ENCODE measurements around the gene RHOC.

RHOC gene

DNA sequence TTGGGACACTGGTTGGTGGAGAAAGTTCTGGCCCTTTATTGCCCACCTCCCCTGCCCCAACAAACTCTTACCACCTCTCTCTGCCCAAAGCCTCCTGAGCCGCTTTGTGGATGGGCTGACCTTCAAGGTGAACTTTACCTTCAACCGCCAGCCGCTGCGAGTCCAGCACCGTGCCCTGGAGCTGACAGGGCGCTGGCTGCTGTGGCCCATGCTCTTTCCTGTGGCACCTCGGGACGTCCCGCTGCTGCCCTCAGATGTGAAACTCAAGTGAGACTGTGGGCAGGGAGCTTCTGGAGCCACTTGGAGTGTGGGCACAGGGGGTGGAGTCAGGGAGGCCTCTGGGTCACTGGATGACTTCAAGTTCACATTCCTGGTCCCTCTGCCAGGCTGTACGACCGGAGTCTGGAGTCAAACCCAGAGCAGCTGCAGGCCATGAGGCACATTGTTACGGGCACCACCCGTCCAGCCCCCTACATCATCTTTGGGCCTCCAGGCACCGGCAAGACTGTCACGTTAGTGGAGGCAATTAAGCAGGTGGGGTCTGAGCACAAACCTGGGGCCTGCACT lies 12.5 kb downstream of the RHOC start:
- no peak overlapping the region for H3K4me3 ChIP-seq (replicated peaks; ENCODE audit: insufficient read depth, low read length)
- TF ChIP-seq, protein P1, sequence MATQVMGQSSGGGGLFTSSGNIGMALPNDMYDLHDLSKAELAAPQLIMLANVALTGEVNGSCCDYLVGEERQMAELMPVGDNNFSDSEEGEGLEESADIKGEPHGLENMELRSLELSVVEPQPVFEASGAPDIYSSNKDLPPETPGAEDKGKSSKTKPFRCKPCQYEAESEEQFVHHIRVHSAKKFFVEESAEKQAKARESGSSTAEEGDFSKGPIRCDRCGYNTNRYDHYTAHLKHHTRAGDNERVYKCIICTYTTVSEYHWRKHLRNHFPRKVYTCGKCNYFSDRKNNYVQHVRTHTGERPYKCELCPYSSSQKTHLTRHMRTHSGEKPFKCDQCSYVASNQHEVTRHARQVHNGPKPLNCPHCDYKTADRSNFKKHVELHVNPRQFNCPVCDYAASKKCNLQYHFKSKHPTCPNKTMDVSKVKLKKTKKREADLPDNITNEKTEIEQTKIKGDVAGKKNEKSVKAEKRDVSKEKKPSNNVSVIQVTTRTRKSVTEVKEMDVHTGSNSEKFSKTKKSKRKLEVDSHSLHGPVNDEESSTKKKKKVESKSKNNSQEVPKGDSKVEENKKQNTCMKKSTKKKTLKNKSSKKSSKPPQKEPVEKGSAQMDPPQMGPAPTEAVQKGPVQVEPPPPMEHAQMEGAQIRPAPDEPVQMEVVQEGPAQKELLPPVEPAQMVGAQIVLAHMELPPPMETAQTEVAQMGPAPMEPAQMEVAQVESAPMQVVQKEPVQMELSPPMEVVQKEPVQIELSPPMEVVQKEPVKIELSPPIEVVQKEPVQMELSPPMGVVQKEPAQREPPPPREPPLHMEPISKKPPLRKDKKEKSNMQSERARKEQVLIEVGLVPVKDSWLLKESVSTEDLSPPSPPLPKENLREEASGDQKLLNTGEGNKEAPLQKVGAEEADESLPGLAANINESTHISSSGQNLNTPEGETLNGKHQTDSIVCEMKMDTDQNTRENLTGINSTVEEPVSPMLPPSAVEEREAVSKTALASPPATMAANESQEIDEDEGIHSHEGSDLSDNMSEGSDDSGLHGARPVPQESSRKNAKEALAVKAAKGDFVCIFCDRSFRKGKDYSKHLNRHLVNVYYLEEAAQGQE (IDR thresholded peaks at IDR 0.05; ENCODE audit: insufficient replicate concordance, low read depth), result no peak
- TF ChIP-seq POLR2AphosphoS5 (IDR thresholded peaks at IDR 0.05; ENCODE audit: low read depth), result no peak
- no peak for TF ChIP-seq SPI1 (IDR thresholded peaks at IDR 0.05; ENCODE audit: borderline replicate concordance, low read depth)
- no peak overlapping the region for H3K27ac ChIP-seq (replicated peaks)
- DNase-seq (ENCODE audit: low read depth in 1 of 2, low spot score in 1 of 2), result no peak
- H3K27me3 ChIP-seq (ENCODE audit: insufficient read depth, poor library complexity, severe bottlenecking), result no peaks in the 10 kb centered on the region

DNA sequence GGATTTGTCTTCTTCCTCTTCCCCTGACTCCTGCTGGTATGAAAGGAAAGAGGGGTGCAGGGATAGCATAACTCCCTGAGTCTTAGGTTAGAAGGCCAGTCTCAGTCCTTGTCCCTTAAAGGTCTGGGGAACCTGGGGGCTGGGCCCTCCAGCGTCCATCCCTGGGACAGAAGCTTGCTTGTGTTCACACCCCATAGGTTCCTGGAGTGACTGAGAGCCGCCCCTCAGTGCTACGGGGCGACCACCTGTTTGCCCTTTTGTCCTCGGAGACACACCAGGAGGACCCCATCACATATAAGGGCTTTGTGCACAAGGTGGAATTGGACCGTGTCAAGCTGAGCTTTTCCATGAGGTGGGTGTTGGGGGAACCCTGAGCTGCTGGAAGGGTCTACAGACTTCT lies 13.1 kb downstream of the RHOC start:
- TF ChIP-seq, protein P2, sequence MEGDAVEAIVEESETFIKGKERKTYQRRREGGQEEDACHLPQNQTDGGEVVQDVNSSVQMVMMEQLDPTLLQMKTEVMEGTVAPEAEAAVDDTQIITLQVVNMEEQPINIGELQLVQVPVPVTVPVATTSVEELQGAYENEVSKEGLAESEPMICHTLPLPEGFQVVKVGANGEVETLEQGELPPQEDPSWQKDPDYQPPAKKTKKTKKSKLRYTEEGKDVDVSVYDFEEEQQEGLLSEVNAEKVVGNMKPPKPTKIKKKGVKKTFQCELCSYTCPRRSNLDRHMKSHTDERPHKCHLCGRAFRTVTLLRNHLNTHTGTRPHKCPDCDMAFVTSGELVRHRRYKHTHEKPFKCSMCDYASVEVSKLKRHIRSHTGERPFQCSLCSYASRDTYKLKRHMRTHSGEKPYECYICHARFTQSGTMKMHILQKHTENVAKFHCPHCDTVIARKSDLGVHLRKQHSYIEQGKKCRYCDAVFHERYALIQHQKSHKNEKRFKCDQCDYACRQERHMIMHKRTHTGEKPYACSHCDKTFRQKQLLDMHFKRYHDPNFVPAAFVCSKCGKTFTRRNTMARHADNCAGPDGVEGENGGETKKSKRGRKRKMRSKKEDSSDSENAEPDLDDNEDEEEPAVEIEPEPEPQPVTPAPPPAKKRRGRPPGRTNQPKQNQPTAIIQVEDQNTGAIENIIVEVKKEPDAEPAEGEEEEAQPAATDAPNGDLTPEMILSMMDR (IDR thresholded peaks at IDR 0.05; ENCODE audit: insufficient read depth, low read length), result no peak
- no peak for TF ChIP-seq SPI1 (IDR thresholded peaks at IDR 0.05; ENCODE audit: borderline replicate concordance, low read depth)
- TF ChIP-seq POLR2AphosphoS5 (IDR thresholded peaks at IDR 0.05; ENCODE audit: low read depth), result no peak
- TF ChIP-seq, protein P1 (IDR thresholded peaks at IDR 0.05; ENCODE audit: insufficient replicate concordance, low read depth), result no peak
- no peak for TF ChIP-seq GABPA (IDR thresholded peaks at IDR 0.05; ENCODE audit: low read depth)
- DNase-seq (ENCODE audit: low read depth in 1 of 2, low spot score in 1 of 2), result no peak
- no peak overlapping the region for H3K27ac ChIP-seq (replicated peaks)
- no peaks in the 10 kb centered on the region for H3K27me3 ChIP-seq (ENCODE audit: insufficient read depth, poor library complexity, severe bottlenecking)
- no peak overlapping the region for H3K4me3 ChIP-seq (replicated peaks; ENCODE audit: insufficient read depth, low read length)

DNA sequence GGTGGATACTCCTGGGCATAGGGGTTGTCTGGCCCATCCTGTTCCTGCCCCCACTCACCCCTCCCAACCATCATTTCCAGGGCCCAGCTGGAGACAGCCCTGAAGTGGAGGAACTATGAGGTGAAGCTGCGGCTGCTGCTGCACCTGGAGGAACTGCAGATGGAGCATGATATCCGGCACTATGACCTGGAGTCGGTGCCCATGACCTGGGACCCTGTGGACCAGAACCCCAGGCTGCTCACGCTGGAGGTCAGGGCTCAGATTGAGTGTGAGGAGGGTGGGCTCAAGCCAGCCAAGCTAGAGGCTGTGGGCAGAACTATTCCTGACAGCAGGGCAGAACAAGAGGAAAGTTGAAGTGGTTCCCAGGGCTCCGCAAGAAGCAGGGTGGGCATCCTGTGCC lies 14.2 kb downstream of the RHOC start:
- Histone ChIP-seq H3K4me3 (replicated peaks; ENCODE audit: insufficient read depth, low read length) (no peak overlapping the region), H3K27ac (replicated peaks) (no peak overlapping the region), H3K27me3 (ENCODE audit: insufficient read depth, poor library complexity, severe bottlenecking) (no peaks in the 10 kb centered on the region)
- no peak for DNase-seq (ENCODE audit: low read depth in 1 of 2, low spot score in 1 of 2)
- TF ChIP-seq, protein P1 (IDR thresholded peaks at IDR 0.05; ENCODE audit: insufficient replicate concordance, low read depth), result no peak
- TF ChIP-seq, protein P2 (IDR thresholded peaks at IDR 0.05; ENCODE audit: insufficient read depth, low read length), result no peak
- TF ChIP-seq POLR2AphosphoS5 (IDR thresholded peaks at IDR 0.05; ENCODE audit: low read depth) (no peak), SPI1 (IDR thresholded peaks at IDR 0.05; ENCODE audit: borderline replicate concordance, low read depth) (no peak), GABPA (IDR thresholded peaks at IDR 0.05; ENCODE audit: low read depth) (no peak)

Measured in HL-60 (cell line).